CD14-positive monocyte (primary cell): Measurements from ENCODE around the gene PKHD1. TPM values are rescaled to one million over a fixed set of nuclear protein-coding genes. Genes with fewer than 3 reads are reported as not detected.

Experiments used
- DNase-seq, 3 donors: peaks; one replicate each; pipeline ENCODE4 v3.0.0-alpha.2; 2011 to 2022
- H2AFZ ChIP-seq: 2 replicates; pipeline ENCODE4 v1.6.0; 2012; ENCODE audit warnings: mild to moderate bottlenecking, low read depth, low read length, inconsistent platforms; ENCODE audit not compliant: insufficient read depth, poor library complexity, severe bottlenecking
- H3K27ac ChIP-seq, 2 donors: 1 replicate in 1 of 2; 2 replicates in 1 of 2; pipeline ENCODE4 v1.5.1; 2012 to 2013; ENCODE audit warnings: low read length in 2 of 2, control low read depth in 1 of 2, inconsistent platforms in 1 of 2, low read depth in 1 of 2, mild to moderate bottlenecking in 1 of 2
- H3K27me3 ChIP-seq, 2 donors: one replicate each; pipeline versions ENCODE4 v1.6.0 to v1.6.1; 2011 to 2013; ENCODE audit warnings: low read length in 2 of 2; ENCODE audit not compliant: control insufficient read depth in 2 of 2, insufficient read depth in 2 of 2
- H3K36me3 ChIP-seq, 2 donors: replicated peaks in 1 of 2; 1 replicate in 1 of 2; 2 replicates in 1 of 2; pipeline versions ENCODE4 v1.5.1 to v1.6.1; 2012 to 2013; ENCODE audit warnings: low read length in 2 of 2, control low read depth in 1 of 2, inconsistent platforms in 1 of 2, mild to moderate bottlenecking in 1 of 2; ENCODE audit not compliant: insufficient read depth in 2 of 2, control insufficient read depth in 1 of 2
- H3K4me1 ChIP-seq, 2 donors: 1 replicate in 1 of 2; 2 replicates in 1 of 2; pipeline versions ENCODE4 v1.5.1 to v1.6.1; 2012 to 2013; ENCODE audit warnings: low read length in 2 of 2, control low read depth in 1 of 2, inconsistent platforms in 1 of 2, mild to moderate bottlenecking in 1 of 2, moderate library complexity in 1 of 2; ENCODE audit not compliant: insufficient read depth in 2 of 2, control insufficient read depth in 1 of 2
- H3K4me2 ChIP-seq: replicated peaks from 2 replicates; pipeline ENCODE3; 2012; ENCODE audit warnings: low read length, moderate library complexity, mild to moderate bottlenecking; ENCODE audit not compliant: poor library complexity, severe bottlenecking; ENCODE audit errors: extremely low read depth
- H3K4me3 ChIP-seq, 3 experiments: fragments of 200-600 bp in 1 of 3; sonication (generic) in 1 of 3; replicated peaks in 1 of 3; 1 replicate in 2 of 3; 2 replicates in 1 of 3; pipeline ENCODE4 v1.5.1; 2011 to 2013; ENCODE audit warnings: low read length in 3 of 3, mild to moderate bottlenecking in 3 of 3, control low read depth in 2 of 3, low read depth in 2 of 3, inconsistent platforms in 1 of 3, moderate library complexity in 1 of 3
- H3K79me2 ChIP-seq: 2 replicates; pipeline ENCODE4 v1.6.0; 2012; ENCODE audit warnings: mild to moderate bottlenecking, control low read depth, inconsistent platforms, low read length, moderate library complexity; ENCODE audit not compliant: insufficient read depth
- H3K9ac ChIP-seq: 2 replicates; pipeline ENCODE4 v1.6.0; 2017; ENCODE audit warnings: low read length, mild to moderate bottlenecking; ENCODE audit not compliant: insufficient read depth, poor library complexity, severe bottlenecking
- H3K9me3 ChIP-seq, 2 donors: replicated peaks in 1 of 2; 1 replicate in 1 of 2; 2 replicates in 1 of 2; pipeline versions ENCODE4 v1.5.1 to v1.6.1; 2012 to 2013; ENCODE audit warnings: low read length in 2 of 2, control low read depth in 1 of 2; ENCODE audit not compliant: control insufficient read depth in 1 of 2, insufficient read depth in 1 of 2
- H4K20me1 ChIP-seq: 2 replicates; pipeline ENCODE4 v1.6.0; 2012; ENCODE audit warnings: mild to moderate bottlenecking, low read length, control low read depth, moderate library complexity; ENCODE audit not compliant: insufficient read depth
- H3K27ac Mint-ChIP-seq, 7 donors: one replicate each; pipeline ENCODE4 v1.8.0; 2020; ENCODE audit warnings: mild to moderate bottlenecking in 7 of 7, mixed read lengths in 7 of 7, moderate library complexity in 6 of 7, inconsistent platforms in 2 of 7
- H3K27me3 Mint-ChIP-seq, 3 donors: one replicate each; pipeline ENCODE4 v1.8.0; 2021 to 2022; ENCODE audit warnings: low read depth in 3 of 3, mild to moderate bottlenecking in 3 of 3, mixed read lengths in 3 of 3, moderate library complexity in 3 of 3, inconsistent platforms in 1 of 3
- H3K36me3 Mint-ChIP-seq, 2 donors: one replicate each; pipeline ENCODE4 v1.8.0; 2020; ENCODE audit warnings: mixed read lengths in 2 of 2, inconsistent platforms in 1 of 2, mild to moderate bottlenecking in 1 of 2
- H3K4me1 Mint-ChIP-seq: one replicate; pipeline ENCODE4 v1.8.0; 2020; ENCODE audit warnings: mild to moderate bottlenecking, mixed read lengths
- H3K4me3 Mint-ChIP-seq, 2 donors: one replicate each; pipeline ENCODE4 v1.8.0; 2020; ENCODE audit warnings: mild to moderate bottlenecking in 2 of 2, mixed read lengths in 2 of 2, moderate library complexity in 1 of 2
- H3K9me3 Mint-ChIP-seq, 7 donors: one replicate each; pipeline ENCODE4 v1.8.0; 2020 to 2022; ENCODE audit warnings: mixed read lengths in 7 of 7, mild to moderate bottlenecking in 6 of 7, moderate library complexity in 6 of 7, inconsistent platforms in 2 of 7
- CTCF ChIP-seq: fragments of 200-600 bp; IDR thresholded peaks from one replicate; pipeline ENCODE4 v1.8.0; 2022; ENCODE audit warnings: antibody characterized with exemption, mild to moderate bottlenecking
- WGBS: methylation state at CpG from one replicate; pipeline ENCODE4 v1.1.5; 2013; ENCODE audit warnings: missing lambda C conversion rate; ENCODE audit not compliant: insufficient coverage; 5-methylcytosine and 5-hydroxymethylcytosine counted together
- intact Hi-C, 2 donors: fragments of 100-400 bp; cut with micrococcal nuclease; formaldehyde crosslinking; loops; one replicate each; pipeline versions ENCODE4 v1.15.0 to v1.15.1; 2023
- polyA plus RNA-seq, 3 donors: library from polyadenylated mRNA; depleted of rRNA in 1 of 3; unstranded in 2 of 3; stranded (reverse) in 1 of 3; fragments of 300-500 nt in 2 of 3; fragments of >200 nt in 1 of 3; fragmentation: Illumina TruSeq in 2 of 3; gene quantifications; 1 replicate in 2 of 3; 2 replicates in 1 of 3; pipeline ENCODE4 v1.2.3, GENCODE V29; 2012 to 2021

The PKHD1 gene
- polyA plus RNA-seq, 3 donors: not detected

- H3K36me3 Mint-ChIP-seq: no peaks in the 10 kb centered on the region
- H3K4me1 Mint-ChIP-seq: no peaks in the 10 kb centered on the region
- Histone ChIP-seq H2AFZ (no peak overlapping the region), H3K79me2 (no peaks in the 10 kb centered on the region), H3K9ac (no peak overlapping the region), H3K36me3 (no peaks in the 10 kb centered on the region), H3K4me2 (no peak overlapping the region), H3K9me3 (no peaks in the 10 kb centered on the region), H4K20me1 (no peaks in the 10 kb centered on the region), H3K27ac (no peak overlapping the region), H3K27me3 (no peaks in the 10 kb centered on the region), H3K4me1 (no peaks in the 10 kb centered on the region), H3K4me3 (no peak overlapping the region)
- H3K27ac Mint-ChIP-seq: no peak overlapping the region
- H3K4me3 Mint-ChIP-seq: no peak overlapping the region
- DNase-seq: no peak
- H3K27me3 Mint-ChIP-seq: peaks cover 0 to 5% (median 2%) of the 10 kb centered on the region in 3 donors
- intact Hi-C loops: no loop called here
- H3K9me3 Mint-ChIP-seq: peaks cover 0 to 2% (median 0%) of the 10 kb centered on the region in 7 donors
- TF ChIP-seq CTCF: no peak
- WGBS: 100% methylated on average over 2 of the region's 9 CpGs
Observed at GRCh38 chr6:51976374-51976773, 111.0 kb downstream of the PKHD1 start.

- H3K9me3 Mint-ChIP-seq: no peaks in the 10 kb centered on the region
- peaks cover 0 to 7% (median 4%) of the 10 kb centered on the region in 3 donors for H3K27me3 Mint-ChIP-seq
- Histone ChIP-seq H3K9ac (no peak overlapping the region), H3K79me2 (no peaks in the 10 kb centered on the region), H3K9me3 (no peaks in the 10 kb centered on the region), H3K4me2 (no peak overlapping the region), H3K4me3 (no peak overlapping the region), H3K4me1 (no peaks in the 10 kb centered on the region), H3K27ac (no peak overlapping the region), H3K36me3 (no peaks in the 10 kb centered on the region), H2AFZ (no peak overlapping the region), H3K27me3 (no peaks in the 10 kb centered on the region), H4K20me1 (no peaks in the 10 kb centered on the region)
- WGBS: no CpG with 5 or more reads among the region's 3 CpGs
- no peaks in the 10 kb centered on the region for H3K4me1 Mint-ChIP-seq
- no peak overlapping the region for H3K4me3 Mint-ChIP-seq
- no peaks in the 10 kb centered on the region for H3K36me3 Mint-ChIP-seq
- no peak for DNase-seq
- no peak for TF ChIP-seq CTCF
- intact Hi-C loops: no loop called here
- no peak overlapping the region for H3K27ac Mint-ChIP-seq
Observed at GRCh38 chr6:51972659-51973058, 114.8 kb downstream of the PKHD1 start.
